Activated naive CD8-positive, alpha-beta T cell treated with anti-CD3 and anti-CD28 coated beads, Interleukin-2, amount 10 ng/mL, durations not matched to agents 7 days and 5 days (primary cell): Measurements from ENCODE around the gene NPR2. TPM values are rescaled to one million over a fixed set of nuclear protein-coding genes. Genes with fewer than 3 reads are reported as not detected.

Experiments used
- ATAC-seq: fragments of 150-1000 bp; cut with Tn5 transposase; one replicate; pipeline ENCODE4 v1.10.0; 2021; ENCODE audit warnings: low read depth, moderate library complexity
- POLR2A ChIA-PET: fragments of 350-600 bp; sonication (Branson Sonifier 250); formaldehyde crosslinking; loops from one replicate; lab custom pipeline; 2021; ENCODE audit warnings: antibody characterized with exemption; lab: Charles Lee
- DNase-seq: peaks from one replicate; pipeline ENCODE4 v3.0.0; 2021
- H3K27ac Mint-ChIP-seq: one replicate; pipeline ENCODE4 v1.8.0; 2022; ENCODE audit warnings: mild to moderate bottlenecking, mixed read lengths
- H3K27me3 Mint-ChIP-seq: one replicate; pipeline ENCODE4 v1.8.0; 2022; ENCODE audit warnings: mild to moderate bottlenecking, moderate library complexity, mixed read lengths
- H3K36me3 Mint-ChIP-seq: one replicate; pipeline ENCODE4 v1.8.0; 2021; ENCODE audit warnings: mild to moderate bottlenecking, mixed read lengths
- H3K4me1 Mint-ChIP-seq: one replicate; pipeline ENCODE4 v1.8.0; 2021; ENCODE audit warnings: mixed read lengths
- H3K4me3 Mint-ChIP-seq: one replicate; pipeline ENCODE4 v1.8.0; 2022; ENCODE audit warnings: mild to moderate bottlenecking, moderate library complexity, mixed read lengths
- H3K9me3 Mint-ChIP-seq: one replicate; pipeline ENCODE4 v1.8.0; 2021; ENCODE audit warnings: mixed read lengths
- total RNA-seq, 2 experiments: library from RNA; stranded (reverse); gene quantifications; one replicate each; pipeline ENCODE4 v1.2.3, GENCODE V29; 2021

Gene NPR2
- total RNA-seq, 2 experiments from 2014 or later = 13.5 to 13.7 TPM

DNA sequence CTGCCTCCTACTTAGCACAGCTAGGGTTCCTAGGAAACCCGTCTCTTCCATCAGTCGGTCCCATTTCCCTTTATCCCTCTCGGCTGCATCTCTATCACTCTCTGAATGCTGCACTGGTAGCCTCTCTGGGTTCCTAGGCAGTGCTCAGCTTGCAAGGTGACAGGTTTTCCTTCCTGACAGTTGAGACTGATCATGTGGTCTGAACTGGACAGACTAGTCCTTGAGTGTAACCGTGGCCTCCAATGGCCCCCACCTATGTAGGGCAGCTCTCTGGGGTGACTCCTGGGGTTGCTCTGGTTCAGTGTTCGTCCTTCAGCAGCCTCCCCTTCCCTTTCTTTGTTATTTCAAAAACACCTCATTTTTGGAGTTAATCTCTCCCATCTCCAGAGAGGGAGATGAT lies 41.4 kb downstream of the NPR2 start:
- H3K4me1 Mint-ChIP-seq = peaks cover 21% of the 10 kb centered on the region
- H3K4me3 Mint-ChIP-seq = no peak overlapping the region
- no peak for ATAC-seq
- no peak for DNase-seq
- H3K27me3 Mint-ChIP-seq = peaks cover 2% of the 10 kb centered on the region
- POLR2A ChIA-PET = no interaction called here
- H3K36me3 Mint-ChIP-seq = no peaks in the 10 kb centered on the region
- H3K27ac Mint-ChIP-seq = no peak overlapping the region
- H3K9me3 Mint-ChIP-seq = no peaks in the 10 kb centered on the region

DNA sequence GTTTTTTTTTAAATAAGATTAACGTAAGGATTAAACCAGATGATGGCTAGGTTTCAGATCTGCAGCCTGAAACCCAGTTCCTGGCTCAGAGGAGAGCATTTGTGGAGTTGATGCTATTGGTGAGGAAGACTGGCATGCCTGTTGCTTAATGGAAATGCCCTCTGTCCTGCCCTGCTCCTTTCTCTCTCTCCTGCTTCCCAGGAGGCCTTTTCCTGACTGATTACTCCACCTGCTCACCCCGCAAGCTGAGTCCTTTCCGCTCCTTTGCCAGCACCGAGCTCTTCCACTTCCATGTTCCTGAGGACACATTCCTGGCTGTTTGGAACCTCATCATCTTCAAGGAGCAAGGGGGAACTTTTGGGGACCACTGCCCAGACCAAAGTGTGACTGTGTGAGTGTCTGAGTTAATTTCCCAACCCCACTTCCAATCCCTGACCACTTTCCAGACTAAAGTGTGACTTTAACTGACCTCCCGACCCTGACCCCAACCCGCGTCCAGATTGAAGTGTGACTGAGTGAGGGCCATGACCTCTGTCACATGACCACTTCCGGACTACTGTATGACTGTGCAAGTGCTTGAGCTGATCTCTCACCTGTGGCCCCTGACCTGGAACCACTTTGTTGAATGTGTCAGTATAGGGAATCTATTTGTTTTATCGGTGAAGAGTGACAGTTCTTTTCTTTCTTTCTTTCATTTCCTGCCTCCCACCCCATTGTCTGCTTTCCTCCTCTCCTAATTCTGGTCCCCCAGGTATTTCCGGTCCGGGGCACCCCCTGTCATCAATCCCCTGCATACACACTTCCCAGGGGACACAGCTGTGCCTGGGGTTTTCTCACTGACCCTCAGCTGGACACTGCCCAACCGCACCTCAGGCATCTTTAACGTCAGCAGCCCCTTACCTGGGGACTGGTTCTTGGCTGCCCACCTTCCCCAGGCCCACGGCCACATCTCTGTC lies 43.1 kb downstream of the NPR2 start:
- Mint-ChIP-seq H3K36me3 (no peaks in the 10 kb centered on the region), H3K4me3 (no peak overlapping the region), H3K27me3 (peaks cover 2% of the 10 kb centered on the region), H3K27ac (no peak overlapping the region), H3K9me3 (no peaks in the 10 kb centered on the region), H3K4me1 (peaks cover 13% of the 10 kb centered on the region)
- POLR2A ChIA-PET = no interaction called here
- no peak for DNase-seq
- ATAC-seq = no peak

GRCh38 chr9:35835216-35835632 lies 43.8 kb downstream of the NPR2 start:
- no peak overlapping the region for H3K27ac Mint-ChIP-seq
- POLR2A ChIA-PET = no interaction called here
- H3K4me3 Mint-ChIP-seq = no peak overlapping the region
- peaks cover 2% of the 10 kb centered on the region for H3K27me3 Mint-ChIP-seq
- no peaks in the 10 kb centered on the region for H3K36me3 Mint-ChIP-seq
- H3K4me1 Mint-ChIP-seq = peaks cover 8% of the 10 kb centered on the region
- DNase-seq = no peak
- no peaks in the 10 kb centered on the region for H3K9me3 Mint-ChIP-seq
- ATAC-seq = peak; percentile 43

DNA sequence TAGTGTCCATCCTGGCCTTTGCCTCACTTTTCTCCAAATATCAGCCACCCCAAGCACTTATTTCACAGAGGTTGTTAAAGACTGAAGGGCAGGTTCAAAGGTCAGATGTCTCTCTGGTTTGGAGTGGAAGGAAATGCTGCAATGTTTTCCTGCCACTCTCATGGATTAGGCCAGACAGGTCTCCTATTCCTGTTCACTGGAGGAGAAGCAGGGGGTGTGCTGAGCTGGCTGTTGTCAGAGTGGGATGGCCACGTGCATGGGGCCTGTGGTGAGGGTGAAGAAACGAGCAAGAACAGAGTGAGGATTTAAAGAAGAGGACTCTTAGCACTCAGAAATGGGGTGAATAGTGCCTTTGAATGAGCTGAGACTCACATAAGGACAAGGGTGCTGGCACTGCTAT lies 44.4 kb downstream of the NPR2 start:
- peaks cover 2% of the 10 kb centered on the region for H3K27me3 Mint-ChIP-seq
- H3K9me3 Mint-ChIP-seq = no peaks in the 10 kb centered on the region
- H3K4me1 Mint-ChIP-seq = peaks cover 8% of the 10 kb centered on the region
- no peak overlapping the region for H3K4me3 Mint-ChIP-seq
- H3K27ac Mint-ChIP-seq = no peak overlapping the region
- ATAC-seq = no peak
- POLR2A ChIA-PET = interaction anchor here (0.5 kb wide), 1 partner anchor 807 kb away, joined by 3 read pairs; no protein-coding TSS in a partner anchor
- DNase-seq = no peak
- no peaks in the 10 kb centered on the region for H3K36me3 Mint-ChIP-seq

GRCh38 chr9:35836595-35836994 lies 45.2 kb downstream of the NPR2 start:
- no peak overlapping the region for H3K27ac Mint-ChIP-seq
- H3K27me3 Mint-ChIP-seq = peaks cover 2% of the 10 kb centered on the region
- POLR2A ChIA-PET = interaction anchor here (0.5 kb wide), 1 partner anchor 806 kb away, joined by 3 read pairs; no protein-coding TSS in a partner anchor
- no peak overlapping the region for H3K4me3 Mint-ChIP-seq
- ATAC-seq (no peak), DNase-seq (no peak)
- no peaks in the 10 kb centered on the region for H3K36me3 Mint-ChIP-seq
- H3K4me1 Mint-ChIP-seq = peaks cover 8% of the 10 kb centered on the region
- H3K9me3 Mint-ChIP-seq = no peaks in the 10 kb centered on the region

GRCh38 chr9:35839926-35840325 lies 48.5 kb downstream of the NPR2 start:
- Mint-ChIP-seq H3K4me3 (no peak overlapping the region), H3K36me3 (no peaks in the 10 kb centered on the region), H3K9me3 (no peaks in the 10 kb centered on the region), H3K27ac (no peak overlapping the region), H3K27me3 (peaks cover 2% of the 10 kb centered on the region), H3K4me1 (peaks cover 9% of the 10 kb centered on the region)
- POLR2A ChIA-PET = interaction anchor here (0.8 kb wide), 1 partner anchor 108 kb away, joined by 3 read pairs; the partner anchor contains the start of genes CREB3 and TLN1
- no peak for DNase-seq
- no peak for ATAC-seq

- Mint-ChIP-seq H3K27ac (no peak overlapping the region), H3K36me3 (peaks cover 2% of the 10 kb centered on the region), H3K9me3 (no peaks in the 10 kb centered on the region), H3K4me1 (peaks cover 19% of the 10 kb centered on the region), H3K27me3 (peaks cover 2% of the 10 kb centered on the region), H3K4me3 (no peak overlapping the region)
- ATAC-seq = no peak
- POLR2A ChIA-PET = interaction anchor here (0.8 kb wide), 1 partner anchor 109 kb away, joined by 3 read pairs; the partner anchor contains the start of genes CREB3 and TLN1
- DNase-seq = no peak
These were observed 49.7 kb downstream of the NPR2 start for GRCh38 chr9:35840881-35841644.

- H3K4me3 Mint-ChIP-seq = no peak overlapping the region
- ATAC-seq (no peak), DNase-seq (no peak)
- no peak overlapping the region for H3K27ac Mint-ChIP-seq
- POLR2A ChIA-PET = no interaction called here
- peaks cover 2% of the 10 kb centered on the region for H3K27me3 Mint-ChIP-seq
- H3K36me3 Mint-ChIP-seq = peaks cover 2% of the 10 kb centered on the region
- H3K9me3 Mint-ChIP-seq = no peaks in the 10 kb centered on the region
- H3K4me1 Mint-ChIP-seq = peaks cover 19% of the 10 kb centered on the region
These were observed 50.2 kb downstream of the NPR2 start for GRCh38 chr9:35841645-35841900.

GRCh38 chr9:35842020-35842745 lies 50.8 kb downstream of the NPR2 start:
- Mint-ChIP-seq H3K4me3 (no peak overlapping the region), H3K9me3 (no peaks in the 10 kb centered on the region), H3K4me1 (peaks cover 21% of the 10 kb centered on the region), H3K36me3 (peaks cover 2% of the 10 kb centered on the region), H3K27me3 (peaks cover 2% of the 10 kb centered on the region), H3K27ac (peak overlapping the region; percentile 48)
- POLR2A ChIA-PET = no interaction called here
- DNase-seq = no peak
- ATAC-seq = no peak

GRCh38 chr9:35842795-35843194 lies 51.4 kb downstream of the NPR2 start:
- POLR2A ChIA-PET = no interaction called here
- Mint-ChIP-seq H3K27me3 (peaks cover 2% of the 10 kb centered on the region), H3K4me3 (no peak overlapping the region), H3K36me3 (peaks cover 2% of the 10 kb centered on the region), H3K9me3 (no peaks in the 10 kb centered on the region), H3K4me1 (peaks cover 21% of the 10 kb centered on the region), H3K27ac (no peak overlapping the region)
- ATAC-seq (no peak), DNase-seq (no peak)

DNA sequence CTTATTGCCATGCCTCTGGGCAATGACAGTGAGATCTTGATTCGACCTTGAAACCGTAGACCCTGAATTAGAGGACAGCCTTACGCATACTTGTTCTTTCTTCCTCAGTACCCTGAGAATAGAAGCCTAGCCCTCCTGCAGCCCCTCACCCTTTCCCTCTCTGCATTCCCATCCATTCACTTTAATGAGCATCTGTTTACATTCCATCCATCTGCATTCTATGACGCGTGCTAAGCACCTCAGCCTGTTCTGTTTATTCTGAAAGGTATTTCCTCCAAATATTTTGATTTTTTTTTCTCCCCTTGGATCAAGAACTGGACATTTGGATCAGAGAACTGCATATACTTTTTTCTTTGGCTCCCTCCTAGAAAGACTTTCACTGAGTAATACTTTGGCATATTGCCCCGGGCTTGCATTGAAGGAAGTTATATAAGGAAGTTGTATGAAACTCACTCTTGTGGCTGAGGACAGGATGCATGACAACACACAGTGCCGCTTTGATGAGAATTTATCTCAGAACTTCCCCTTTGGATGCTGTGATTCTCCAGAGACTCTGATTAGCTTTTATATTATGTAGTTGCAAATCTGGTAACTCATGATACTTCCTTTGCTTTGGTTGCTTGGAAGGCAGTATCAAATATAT lies 53.4 kb downstream of the NPR2 start:
- ATAC-seq = peak; percentile 75
- POLR2A ChIA-PET = interaction anchor here (0.9 kb wide), 1 partner anchor 13 kb away, joined by 3 read pairs; no protein-coding TSS in a partner anchor
- Mint-ChIP-seq H3K27ac (peak overlapping the region; percentile 30), H3K36me3 (peaks cover 2% of the 10 kb centered on the region), H3K4me3 (peak overlapping the region; percentile 19), H3K27me3 (no peaks in the 10 kb centered on the region), H3K9me3 (no peaks in the 10 kb centered on the region), H3K4me1 (peaks cover 26% of the 10 kb centered on the region)
- no peak for DNase-seq

- ATAC-seq = no peak
- peak overlapping the region; percentile 9 for H3K4me3 Mint-ChIP-seq
- no peak for DNase-seq
- peaks cover 3% of the 10 kb centered on the region for H3K27me3 Mint-ChIP-seq
- no peak overlapping the region for H3K27ac Mint-ChIP-seq
- peaks cover 26% of the 10 kb centered on the region for H3K4me1 Mint-ChIP-seq
- H3K36me3 Mint-ChIP-seq = peaks cover 2% of the 10 kb centered on the region
- no peaks in the 10 kb centered on the region for H3K9me3 Mint-ChIP-seq
- POLR2A ChIA-PET = interaction anchor here (0.6 to 0.9 kb wide), 2 partner anchors 12 to 17 kb away, joined by 3 to 6 read pairs; partner anchors contain the start of genes FAM221B and TMEM8B
These were observed 54.7 kb downstream of the NPR2 start for GRCh38 chr9:35845824-35846771.
